GM23338 (cell line): ENCODE data around the gene DDX23. TPM values are rescaled to one million over a fixed set of nuclear protein-coding genes. Genes with fewer than 3 reads are reported as not detected.

Source experiments
- CREB1 ChIP-seq: fragments of 250-450 bp; sonication (Bioruptor Pico); IDR thresholded peaks from 2 replicates; pipeline ENCODE4 v1.5.0; 2020; ENCODE audit warnings: low read depth, mild to moderate bottlenecking, moderate library complexity
- EZH2phosphoT487 ChIP-seq: fragments of 200-600 bp; sonication (generic); IDR thresholded peaks from one replicate; pipeline ENCODE4 v1.8.1; 2018; ENCODE audit warnings: antibody characterized with exemption; ENCODE audit not compliant: unreplicated experiment
- NANOG ChIP-seq: IDR thresholded peaks from 2 replicates; pipeline ENCODE4 v1.6.1; 2016; ENCODE audit warnings: antibody characterized with exemption, borderline replicate concordance
- REST ChIP-seq: IDR thresholded peaks from one replicate; pipeline ENCODE4 v1.6.1; 2018; ENCODE audit warnings: antibody characterized with exemption; ENCODE audit not compliant: unreplicated experiment
- polyA plus RNA-seq: library from polyadenylated mRNA; unstranded; fragments of >200 nt; fragmentation: Nextera tagmentation; extraction: Ambion mirVana; gene quantifications from 2 replicates; pipeline ENCODE4 v1.2.1, GENCODE V29; 2016
- total RNA-seq: library from RNA; depleted of rRNA; stranded (reverse); fragments of >200 nt; shearing (Covaris generic); gene quantifications from 2 replicates; pipeline ENCODE4 v1.2.3, GENCODE V29; 2014
- TF ChIP-seq, protein P1 (sequence below): fragments of 250-450 bp; sonication (Bioruptor Pico); IDR thresholded peaks from 2 replicates; pipeline ENCODE4 v1.5.0; 2020; ENCODE audit warnings: mild to moderate bottlenecking, moderate library complexity
- TF ChIP-seq, protein P2 (sequence below): IDR thresholded peaks from 2 replicates; pipeline ENCODE4 v1.6.1; 2016; ENCODE audit warnings: antibody characterized with exemption

Gene DDX23
- total and polyA plus RNA-seq, 2 experiments from 2014 or later, result 31.7 to 78.5 TPM

GRCh38 chr12:48901278-48901677, 49.3 kb upstream of the DDX23 start (continued):
- TF ChIP-seq, protein P1, sequence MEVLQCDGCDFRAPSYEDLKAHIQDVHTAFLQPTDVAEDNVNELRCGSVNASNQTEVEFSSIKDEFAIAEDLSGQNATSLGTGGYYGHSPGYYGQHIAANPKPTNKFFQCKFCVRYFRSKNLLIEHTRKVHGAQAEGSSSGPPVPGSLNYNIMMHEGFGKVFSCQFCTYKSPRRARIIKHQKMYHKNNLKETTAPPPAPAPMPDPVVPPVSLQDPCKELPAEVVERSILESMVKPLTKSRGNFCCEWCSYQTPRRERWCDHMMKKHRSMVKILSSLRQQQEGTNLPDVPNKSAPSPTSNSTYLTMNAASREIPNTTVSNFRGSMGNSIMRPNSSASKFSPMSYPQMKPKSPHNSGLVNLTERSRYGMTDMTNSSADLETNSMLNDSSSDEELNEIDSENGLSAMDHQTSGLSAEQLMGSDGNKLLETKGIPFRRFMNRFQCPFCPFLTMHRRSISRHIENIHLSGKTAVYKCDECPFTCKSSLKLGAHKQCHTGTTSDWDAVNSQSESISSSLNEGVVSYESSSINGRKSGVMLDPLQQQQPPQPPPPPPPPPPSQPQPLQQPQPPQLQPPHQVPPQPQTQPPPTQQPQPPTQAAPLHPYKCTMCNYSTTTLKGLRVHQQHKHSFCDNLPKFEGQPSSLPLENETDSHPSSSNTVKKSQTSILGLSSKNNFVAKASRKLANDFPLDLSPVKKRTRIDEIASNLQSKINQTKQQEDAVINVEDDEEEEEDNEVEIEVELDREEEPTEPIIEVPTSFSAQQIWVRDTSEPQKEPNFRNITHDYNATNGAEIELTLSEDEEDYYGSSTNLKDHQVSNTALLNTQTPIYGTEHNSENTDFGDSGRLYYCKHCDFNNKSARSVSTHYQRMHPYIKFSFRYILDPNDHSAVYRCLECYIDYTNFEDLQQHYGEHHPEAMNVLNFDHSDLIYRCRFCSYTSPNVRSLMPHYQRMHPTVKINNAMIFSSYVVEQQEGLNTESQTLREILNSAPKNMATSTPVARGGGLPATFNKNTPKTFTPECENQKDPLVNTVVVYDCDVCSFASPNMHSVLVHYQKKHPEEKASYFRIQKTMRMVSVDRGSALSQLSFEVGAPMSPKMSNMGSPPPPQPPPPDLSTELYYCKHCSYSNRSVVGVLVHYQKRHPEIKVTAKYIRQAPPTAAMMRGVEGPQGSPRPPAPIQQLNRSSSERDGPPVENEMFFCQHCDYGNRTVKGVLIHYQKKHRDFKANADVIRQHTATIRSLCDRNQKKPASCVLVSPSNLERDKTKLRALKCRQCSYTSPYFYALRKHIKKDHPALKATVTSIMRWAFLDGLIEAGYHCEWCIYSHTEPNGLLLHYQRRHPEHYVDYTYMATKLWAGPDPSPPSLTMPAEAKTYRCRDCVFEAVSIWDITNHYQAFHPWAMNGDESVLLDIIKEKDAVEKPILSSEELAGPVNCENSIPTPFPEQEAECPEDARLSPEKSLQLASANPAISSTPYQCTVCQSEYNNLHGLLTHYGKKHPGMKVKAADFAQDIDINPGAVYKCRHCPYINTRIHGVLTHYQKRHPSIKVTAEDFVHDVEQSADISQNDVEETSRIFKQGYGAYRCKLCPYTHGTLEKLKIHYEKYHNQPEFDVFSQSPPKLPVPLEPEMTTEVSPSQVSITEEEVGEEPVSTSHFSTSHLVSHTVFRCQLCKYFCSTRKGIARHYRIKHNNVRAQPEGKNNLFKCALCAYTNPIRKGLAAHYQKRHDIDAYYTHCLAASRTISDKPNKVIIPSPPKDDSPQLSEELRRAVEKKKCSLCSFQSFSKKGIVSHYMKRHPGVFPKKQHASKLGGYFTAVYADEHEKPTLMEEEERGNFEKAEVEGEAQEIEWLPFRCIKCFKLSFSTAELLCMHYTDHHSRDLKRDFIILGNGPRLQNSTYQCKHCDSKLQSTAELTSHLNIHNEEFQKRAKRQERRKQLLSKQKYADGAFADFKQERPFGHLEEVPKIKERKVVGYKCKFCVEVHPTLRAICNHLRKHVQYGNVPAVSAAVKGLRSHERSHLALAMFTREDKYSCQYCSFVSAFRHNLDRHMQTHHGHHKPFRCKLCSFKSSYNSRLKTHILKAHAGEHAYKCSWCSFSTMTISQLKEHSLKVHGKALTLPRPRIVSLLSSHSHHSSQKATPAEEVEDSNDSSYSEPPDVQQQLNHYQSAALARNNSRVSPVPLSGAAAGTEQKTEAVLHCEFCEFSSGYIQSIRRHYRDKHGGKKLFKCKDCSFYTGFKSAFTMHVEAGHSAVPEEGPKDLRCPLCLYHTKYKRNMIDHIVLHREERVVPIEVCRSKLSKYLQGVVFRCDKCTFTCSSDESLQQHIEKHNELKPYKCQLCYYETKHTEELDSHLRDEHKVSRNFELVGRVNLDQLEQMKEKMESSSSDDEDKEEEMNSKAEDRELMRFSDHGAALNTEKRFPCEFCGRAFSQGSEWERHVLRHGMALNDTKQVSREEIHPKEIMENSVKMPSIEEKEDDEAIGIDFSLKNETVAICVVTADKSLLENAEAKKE, result no peak
- TF ChIP-seq REST (no peak), EZH2phosphoT487 (no peak), CREB1 (CRISPR knock-in tag) (no peak), NANOG (no peak)
- TF ChIP-seq, protein P2, sequence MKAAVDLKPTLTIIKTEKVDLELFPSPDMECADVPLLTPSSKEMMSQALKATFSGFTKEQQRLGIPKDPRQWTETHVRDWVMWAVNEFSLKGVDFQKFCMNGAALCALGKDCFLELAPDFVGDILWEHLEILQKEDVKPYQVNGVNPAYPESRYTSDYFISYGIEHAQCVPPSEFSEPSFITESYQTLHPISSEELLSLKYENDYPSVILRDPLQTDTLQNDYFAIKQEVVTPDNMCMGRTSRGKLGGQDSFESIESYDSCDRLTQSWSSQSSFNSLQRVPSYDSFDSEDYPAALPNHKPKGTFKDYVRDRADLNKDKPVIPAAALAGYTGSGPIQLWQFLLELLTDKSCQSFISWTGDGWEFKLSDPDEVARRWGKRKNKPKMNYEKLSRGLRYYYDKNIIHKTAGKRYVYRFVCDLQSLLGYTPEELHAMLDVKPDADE, result no peak
